ENCODE results near the gene SNRNP70. TPM values are rescaled to one million over a fixed set of nuclear protein-coding genes. Genes with fewer than 3 reads are reported as not detected.

SNRNP70 gene
- total RNA-seq, 2 donors: 132 to 144 TPM

Small RNAs within 50 kb of the gene (small RNA-seq; reads per million reads assigned to genes)
- gene RN7SL708P: 0 to 0.06 reads per million in 2 donors

Other genes with a start within 250 kb of the SNRNP70 start
- gene HSD17B14, start 249.0 kb upstream of the SNRNP70 start, total RNA-seq: 1 to 10 TPM; 4.1 to 4.7 TPM
- 10 to 100 TPM; 26.6 to 34.1 TPM for gene PLEKHA4, start 216.8 kb upstream of the SNRNP70 start, total RNA-seq
- 10 to 100 TPM; 30.6 to 45.0 TPM for gene PPP1R15A, start 213.0 kb upstream of the SNRNP70 start, total RNA-seq
- under 1 TPM in 1 of 2 donors, not detected in 1; 0.34 TPM for gene TULP2, start 186.7 kb upstream of the SNRNP70 start, total RNA-seq
- gene NUCB1, start 185.1 kb upstream of the SNRNP70 start, total RNA-seq: 100 to 1,000 TPM; 174 to 185 TPM
- gene DHDH, start 151.8 kb upstream of the SNRNP70 start, total RNA-seq: 1 to 10 TPM in 1 of 2 donors, under 1 TPM in 1; 0.33 to 1.0 TPM
- 10 to 100 TPM; 53.3 to 59.9 TPM for gene BAX, start 130.6 kb upstream of the SNRNP70 start, total RNA-seq
- gene FTL, start 120.1 kb upstream of the SNRNP70 start, total RNA-seq: 1,000 to 10,000 TPM; 2,131 to 3,816 TPM
- gene GYS1, start 92.1 kb upstream of the SNRNP70 start, total RNA-seq: 10 to 100 TPM; 56.4 to 70.3 TPM
- 100 to 1,000 TPM; 182 to 358 TPM for gene RUVBL2, start 91.6 kb upstream of the SNRNP70 start, total RNA-seq
- gene LHB, start 68.4 kb upstream of the SNRNP70 start, total RNA-seq: under 1 TPM in 1 of 2 donors, not detected in 1; 0.69 TPM
- not detected for gene CGB3, start 61.1 kb upstream of the SNRNP70 start, total RNA-seq
- not detected for gene CGB2, start 53.6 kb upstream of the SNRNP70 start, total RNA-seq
- gene CGB1, start 48.6 kb upstream of the SNRNP70 start, total RNA-seq: not detected
- gene CGB5, start 41.6 kb upstream of the SNRNP70 start, total RNA-seq: not detected
- not detected for gene CGB8, start 36.3 kb upstream of the SNRNP70 start, total RNA-seq
- under 1 TPM; 0.33 to 0.34 TPM for gene CGB7, start 27.7 kb upstream of the SNRNP70 start, total RNA-seq
- not detected for gene NTF4, start 20.6 kb upstream of the SNRNP70 start, total RNA-seq
- gene KCNA7, start 12.8 kb upstream of the SNRNP70 start, total RNA-seq: not detected
- 1 to 10 TPM; 5.9 to 7.0 TPM for gene LIN7B, start 28.9 kb downstream of the SNRNP70 start, total RNA-seq
- gene C19orf73, start 33.7 kb downstream of the SNRNP70 start, total RNA-seq: 1 to 10 TPM in 1 of 2 donors, under 1 TPM in 1; 0.67 to 1.0 TPM
- 1 to 10 TPM; 7.3 to 9.6 TPM for gene PPFIA3, start 34.1 kb downstream of the SNRNP70 start, total RNA-seq
- not detected for gene HRC, start 69.9 kb downstream of the SNRNP70 start, total RNA-seq
- gene TRPM4, start 72.3 kb downstream of the SNRNP70 start, total RNA-seq: 10 to 100 TPM; 18.6 to 23.0 TPM
- under 1 TPM; under 0.01 to 0.69 TPM for gene SLC6A16, start 239.7 kb downstream of the SNRNP70 start, total RNA-seq
- gene CD37, start 250.0 kb downstream of the SNRNP70 start, total RNA-seq: not detected